GM12878 (cell line): ENCODE data around the gene SLC4A2.

Experiments
- CTCF ChIP-seq, 3 experiments: IDR thresholded peaks in 2 of 3; conservative IDR thresholded peaks in 1 of 3; 2 replicates each; pipeline ENCODE4 v1.5.1; 2011; ENCODE audit warnings: low read depth in 3 of 3, low read length in 3 of 3, mild to moderate bottlenecking in 3 of 3, control low read depth in 2 of 3, moderate library complexity in 2 of 3, inconsistent platforms in 1 of 3, mixed read lengths in 1 of 3; ENCODE audit not compliant: control insufficient read depth in 2 of 3, insufficient read depth in 1 of 3; ENCODE audit errors: extremely low read depth in 1 of 3
- HSF1 ChIP-seq: fragments of 150-350 bp; IDR thresholded peaks from 2 replicates; pipeline ENCODE4 v1.6.1; 2014; ENCODE audit warnings: mild to moderate bottlenecking, low read depth, low read length
- TCF12 ChIP-seq: IDR thresholded peaks from 2 replicates; pipeline ENCODE4 v1.6.1; 2011; ENCODE audit warnings: low read depth, mild to moderate bottlenecking, low read length

GRCh38 chr7:151080522-151081169 is 21.3 kb downstream of the SLC4A2 start, which contains the start of gene FASTK:
- no peak for TF ChIP-seq HSF1
- no peak for TF ChIP-seq CTCF (IDR thresholded peaks at IDR 0.05 in 2 of 3, conservative IDR thresholded peaks at IDR 0.05 in 1 of 3; ENCODE audit: control insufficient read depth in 2 of 3, extremely low read depth in 1 of 3, insufficient read depth in 1 of 3, low read depth in 3 of 3, low read length in 3 of 3)
- no peak for TF ChIP-seq TCF12
